Subcutaneous preadipocyte (primary cell): Measurements from ENCODE around the gene SCN10A. TPM values are rescaled to one million over a fixed set of nuclear protein-coding genes. Genes with fewer than 3 reads are reported as not detected.

Source experiments
- total RNA-seq: library from RNA; depleted of rRNA; stranded (reverse); fragments of >200 nt; gene quantifications from 2 replicates; pipeline ENCODE4 v1.2.3, GENCODE V29; 2012

SCN10A gene
- not detected in 2 replicates for total RNA-seq

DNA sequence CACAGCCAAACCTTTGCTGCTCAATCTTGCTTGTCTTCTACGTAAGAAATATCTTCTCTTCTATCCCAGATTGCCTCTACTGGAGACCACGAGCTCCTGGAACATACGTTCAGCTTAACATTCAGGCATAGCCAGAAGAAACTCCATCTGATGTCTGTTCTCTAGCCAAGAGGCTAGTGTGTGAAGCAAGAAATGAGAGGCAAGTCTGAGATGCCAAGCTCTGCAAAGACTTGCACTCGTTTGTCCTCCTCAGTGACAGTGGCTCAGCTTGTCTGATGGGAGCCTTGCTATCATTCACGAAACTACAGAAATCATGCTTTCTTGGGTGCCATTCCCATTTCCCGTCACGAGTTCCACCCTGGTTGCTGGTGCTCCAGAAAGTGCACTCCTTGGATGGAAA, at the start of gene SCN10A:
Gene SCN10A, minus strand, starts transcription at position 192 of the 400 bp plus-strand sequence. CDS start 22,207 bp downstream, outside the sequence.

DNA sequence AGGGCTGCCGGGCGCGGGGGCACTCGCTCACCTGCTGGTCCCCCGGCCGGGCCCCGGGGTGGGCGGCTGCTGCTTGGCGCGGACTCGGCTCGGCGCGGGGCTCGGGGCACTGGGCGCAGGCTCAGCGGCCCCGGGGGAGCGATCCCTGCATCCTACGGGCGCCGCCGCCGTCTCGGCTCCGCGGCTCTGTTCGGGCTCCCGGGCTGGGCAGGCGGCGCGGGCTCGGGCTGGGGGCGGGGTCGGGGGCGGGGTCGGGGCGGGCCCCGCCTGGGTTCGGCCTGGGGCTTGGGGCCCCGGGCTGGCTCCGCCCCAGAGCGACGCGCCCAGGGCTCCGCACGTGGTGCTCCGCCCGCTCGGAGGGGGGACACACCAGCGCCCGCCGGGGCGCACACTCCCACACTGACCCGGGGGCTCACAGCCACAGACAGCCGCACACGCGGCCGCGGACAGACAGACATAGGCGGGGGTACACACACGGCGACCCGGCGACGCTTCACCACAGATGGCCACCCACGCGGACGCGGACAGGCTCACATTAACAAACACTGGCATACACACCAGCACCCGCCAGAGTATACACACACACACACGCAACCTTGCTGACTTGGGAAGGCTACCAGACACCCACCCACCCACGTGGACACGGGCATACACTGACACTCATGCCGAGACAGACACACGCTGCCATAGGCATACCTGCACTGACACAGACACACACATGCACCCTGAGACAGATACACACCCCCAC, 166.3 kb downstream of the SCN10A start, which contains the start of gene SCN5A:
Gene SCN5A, minus strand, starts transcription at position 188 of the 748 bp plus-strand sequence. CDS start 16,380 bp downstream, outside the sequence.

Other genes with a start within 250 kb of the SCN10A start
- 0.20 and 0.37 TPM in 2 replicates for gene SCN5A, start 166.5 kb downstream of the SCN10A start, total RNA-seq
- gene SCN11A, start 235.7 kb upstream of the SCN10A start, total RNA-seq, result under 0.01 TPM in 1 of 2 replicates, not detected in the other
- 25.4 and 25.8 TPM in 2 replicates for gene WDR48, start 235.8 kb upstream of the SCN10A start, total RNA-seq